Activated CD4-positive, alpha-beta T cell treated with anti-CD3 and anti-CD28 coated beads, Interleukin-2, amount 10 ng/mL, durations not matched to agents 7 days and 5 days (primary cell): ENCODE results near the gene HOXB4. TPM values are rescaled to one million over a fixed set of nuclear protein-coding genes. Genes with fewer than 3 reads are reported as not detected.

Experiments used
- CTCF ChIA-PET: fragments of 350-600 bp; sonication (Branson Sonifier 250); formaldehyde crosslinking; loops from one replicate; lab custom pipeline; 2021; ENCODE audit warnings: antibody characterized with exemption; lab: Charles Lee
- POLR2A ChIA-PET: fragments of 350-600 bp; sonication (Branson Sonifier 250); formaldehyde crosslinking; loops from one replicate; lab custom pipeline; 2021; ENCODE audit warnings: antibody characterized with exemption; lab: Charles Lee
- DNase-seq: peaks from one replicate; pipeline ENCODE4 v3.0.0-alpha.2; 2020
- H3K27ac Mint-ChIP-seq: one replicate; pipeline ENCODE4 v1.8.0; 2021; ENCODE audit warnings: mild to moderate bottlenecking, moderate library complexity, mixed read lengths
- H3K27me3 Mint-ChIP-seq: one replicate; pipeline ENCODE4 v1.8.0; 2021; ENCODE audit warnings: mixed read lengths
- H3K36me3 Mint-ChIP-seq: one replicate; pipeline ENCODE4 v1.8.0; 2021; ENCODE audit warnings: low read depth, mixed read lengths
- H3K4me1 Mint-ChIP-seq: one replicate; pipeline ENCODE4 v1.8.0; 2021; ENCODE audit warnings: mixed read lengths
- H3K4me3 Mint-ChIP-seq: one replicate; pipeline ENCODE4 v1.8.0; 2021; ENCODE audit warnings: mild to moderate bottlenecking, moderate library complexity, mixed read lengths
- H3K9me3 Mint-ChIP-seq: one replicate; pipeline ENCODE4 v1.8.0; 2021; ENCODE audit warnings: mixed read lengths
- total RNA-seq, 2 experiments: library from RNA; stranded (reverse); gene quantifications; one replicate each; pipeline ENCODE4 v1.2.3, GENCODE V29; 2021

Gene HOXB4
- total RNA-seq, result 1 to 10 TPM; 3.3 to 3.6 TPM

GRCh38 chr17:48577946-48578615 is at the start of gene HOXB4:
TSS of gene HOXB4 (minus strand) at chr17:48578350. CDS start at chr17:48578319, 31 bp downstream.
- Mint-ChIP-seq H3K36me3 (peaks cover 14% of the 10 kb centered on the region), H3K4me3 (peak within 1 kb of the TSS; percentile 86), H3K27me3 (peaks cover 56% of the 10 kb centered on the region), H3K27ac (peak within 1 kb of the TSS; percentile 88), H3K9me3 (no peaks in the 10 kb centered on the region), H3K4me1 (peaks cover 67% of the 10 kb centered on the region)
- peak; percentile 76 for DNase-seq
- ChIA-PET CTCF (interaction anchor here (0.6 kb wide), 1 partner anchor 150 kb away, joined by 3 read pairs; no protein-coding TSS in a partner anchor), POLR2A (no interaction called here)

GRCh38 chr17:48627118-48627597 is 49.0 kb upstream of the HOXB4 start:
- POLR2A ChIA-PET, result no interaction called here
- H3K27ac Mint-ChIP-seq, result no peak overlapping the region

GRCh38 chr17:48626245-48627117 is 48.3 kb upstream of the HOXB4 start, which contains the start of gene HOXB9:
TSS of gene HOXB9 (minus strand) at chr17:48626358. CDS start at chr17:48626269, 89 bp downstream.
- H3K27me3 Mint-ChIP-seq, result peaks cover 86% of the 10 kb centered on the region
- no peak for DNase-seq
- POLR2A ChIA-PET, result no interaction called here
- H3K4me3 Mint-ChIP-seq, result peak within 1 kb of the TSS; percentile 62
- H3K4me1 Mint-ChIP-seq, result peaks cover 13% of the 10 kb centered on the region
- H3K27ac Mint-ChIP-seq, result peak within 1 kb of the TSS; percentile 54
- no peaks in the 10 kb centered on the region for H3K9me3 Mint-ChIP-seq
- H3K36me3 Mint-ChIP-seq, result no peaks in the 10 kb centered on the region
- CTCF ChIA-PET, result interaction anchor here (0.6 to 2.3 kb wide), 9 partner anchors 10 to 607 kb away, joined by 3 to 16 read pairs (median 3); no protein-coding TSS in a partner anchor

More at GRCh38 chr17:48627118-48627597, 49.0 kb upstream of the HOXB4 start:
- Mint-ChIP-seq H3K9me3 (no peaks in the 10 kb centered on the region), H3K4me1 (peaks cover 13% of the 10 kb centered on the region), H3K4me3 (no peak overlapping the region), H3K36me3 (no peaks in the 10 kb centered on the region), H3K27me3 (peaks cover 88% of the 10 kb centered on the region)
- no peak for DNase-seq
- CTCF ChIA-PET, result interaction anchor here (0.6 to 2.3 kb wide), 2 partner anchors 9 to 607 kb away, joined by 3 to 16 read pairs; no protein-coding TSS in a partner anchor

- Mint-ChIP-seq H3K9me3 (no peaks in the 10 kb centered on the region), H3K36me3 (no peaks in the 10 kb centered on the region), H3K27me3 (peaks cover 87% of the 10 kb centered on the region), H3K4me1 (peaks cover 13% of the 10 kb centered on the region), H3K4me3 (peak overlapping the region; percentile 62), H3K27ac (peak overlapping the region; percentile 54)
- ChIA-PET CTCF (interaction anchor here (0.6 to 2.3 kb wide), 11 partner anchors 10 to 600 kb away, joined by 3 to 16 read pairs (median 3); no protein-coding TSS in a partner anchor), POLR2A (no interaction called here)
- peak; percentile 30 for DNase-seq
These were observed 47.5 kb upstream of the HOXB4 start for GRCh38 chr17:48625495-48626244.

- CTCF ChIA-PET, result interaction anchor here (0.6 to 2.3 kb wide), 10 partner anchors 9 to 600 kb away, joined by 3 to 16 read pairs (median 3); no protein-coding TSS in a partner anchor
- no peaks in the 10 kb centered on the region for H3K9me3 Mint-ChIP-seq
- no peak overlapping the region for H3K27ac Mint-ChIP-seq
- H3K36me3 Mint-ChIP-seq, result no peaks in the 10 kb centered on the region
- POLR2A ChIA-PET, result no interaction called here
- peaks cover 86% of the 10 kb centered on the region for H3K27me3 Mint-ChIP-seq
- DNase-seq, result no peak
- no peak overlapping the region for H3K4me3 Mint-ChIP-seq
- peaks cover 13% of the 10 kb centered on the region for H3K4me1 Mint-ChIP-seq
These were observed 46.7 kb upstream of the HOXB4 start for GRCh38 chr17:48624544-48625494.

- Mint-ChIP-seq H3K36me3 (no peaks in the 10 kb centered on the region), H3K27ac (no peak overlapping the region), H3K27me3 (peaks cover 86% of the 10 kb centered on the region), H3K4me1 (peaks cover 13% of the 10 kb centered on the region), H3K4me3 (no peak overlapping the region), H3K9me3 (no peaks in the 10 kb centered on the region)
- DNase-seq, result no peak
- CTCF ChIA-PET, result interaction anchor here (1.0 to 1.5 kb wide), 6 partner anchors 12 to 760 kb away, joined by 3 to 6 read pairs (median 3); no protein-coding TSS in a partner anchor
- POLR2A ChIA-PET, result no interaction called here
These were observed 46.0 kb upstream of the HOXB4 start for GRCh38 chr17:48624118-48624517.

GRCh38 chr17:48623583-48623982 is 45.4 kb upstream of the HOXB4 start:
- Mint-ChIP-seq H3K4me1 (peaks cover 19% of the 10 kb centered on the region), H3K36me3 (no peaks in the 10 kb centered on the region), H3K4me3 (no peak overlapping the region), H3K27ac (no peak overlapping the region), H3K27me3 (peaks cover 86% of the 10 kb centered on the region), H3K9me3 (no peaks in the 10 kb centered on the region)
- DNase-seq, result no peak
- CTCF ChIA-PET, result interaction anchor here (0.6 to 1.5 kb wide), 7 partner anchors 13 to 759 kb away, joined by 3 to 6 read pairs (median 3); no protein-coding TSS in a partner anchor
- POLR2A ChIA-PET, result no interaction called here

- POLR2A ChIA-PET, result interaction anchor here (0.6 kb wide), 1 partner anchor 376 kb away, joined by 5 read pairs; no protein-coding TSS in a partner anchor
- H3K4me3 Mint-ChIP-seq, result no peak overlapping the region
- no peaks in the 10 kb centered on the region for H3K36me3 Mint-ChIP-seq
These were observed 44.7 kb upstream of the HOXB4 start for GRCh38 chr17:48622857-48623256.

GRCh38 chr17:48621410-48622392 is 43.6 kb upstream of the HOXB4 start:
- POLR2A ChIA-PET, result interaction anchor here (0.6 kb wide), 1 partner anchor 377 kb away, joined by 5 read pairs; no protein-coding TSS in a partner anchor
- no peaks in the 10 kb centered on the region for H3K36me3 Mint-ChIP-seq

More at GRCh38 chr17:48622857-48623256, 44.7 kb upstream of the HOXB4 start:
- no peak overlapping the region for H3K27ac Mint-ChIP-seq
- peaks cover 24% of the 10 kb centered on the region for H3K4me1 Mint-ChIP-seq
- H3K9me3 Mint-ChIP-seq, result no peaks in the 10 kb centered on the region
- H3K27me3 Mint-ChIP-seq, result peaks cover 85% of the 10 kb centered on the region
- DNase-seq, result no peak
- CTCF ChIA-PET, result interaction anchor here (0.6 to 1.5 kb wide), 4 partner anchors 13 to 612 kb away, joined by 3 to 4 read pairs (median 3); no protein-coding TSS in a partner anchor

More at GRCh38 chr17:48621410-48622392, 43.6 kb upstream of the HOXB4 start:
- Mint-ChIP-seq H3K27ac (no peak overlapping the region), H3K27me3 (peaks cover 85% of the 10 kb centered on the region), H3K4me3 (no peak overlapping the region), H3K4me1 (peaks cover 26% of the 10 kb centered on the region), H3K9me3 (no peaks in the 10 kb centered on the region)
- no peak for DNase-seq
- CTCF ChIA-PET, result interaction anchor here (0.6 to 0.9 kb wide), 3 partner anchors 26 to 611 kb away, joined by 3 to 4 read pairs (median 4); no protein-coding TSS in a partner anchor
